Adipose tissue (tissue), 3 donors: Measurements from ENCODE around the gene SHISA6. TPM values are rescaled to one million over a fixed set of nuclear protein-coding genes. Genes with fewer than 3 reads are reported as not detected.

Experiments
- H3K27ac ChIP-seq: one replicate; pipeline ENCODE4 v1.5.1; 2013; ENCODE audit warnings: low read depth, low read length
- WGBS, 3 donors: extraction: QIAGEN DNeasy Blood & Tissue Kit; methylation state at CpG; one replicate each; pipeline ENCODE4 v1.1.7; 2013; 5-methylcytosine and 5-hydroxymethylcytosine counted together
- polyA plus RNA-seq, 3 donors: library from polyadenylated mRNA; stranded (reverse); fragments of 200-250 nt; gene quantifications; one replicate each; pipeline ENCODE4 v1.2.3, GENCODE V29; 2013
- donor health status: healthy with polysubstance abuse.
- donor health status: Bipolar disorder and iron deficiency.
- donor health status: healthy.

Gene SHISA6
- polyA plus RNA-seq, 3 donors: 0.18 to 1.4 (median 1.3) TPM

GRCh38 chr17:11583306-11583992, 342.4 kb downstream of the SHISA6 start:
- H3K27ac ChIP-seq: no peak overlapping the region
- WGBS, 3 donors: 78 to 89% (median 89%) methylated on average over 9 of the region's 9 CpGs

DNA sequence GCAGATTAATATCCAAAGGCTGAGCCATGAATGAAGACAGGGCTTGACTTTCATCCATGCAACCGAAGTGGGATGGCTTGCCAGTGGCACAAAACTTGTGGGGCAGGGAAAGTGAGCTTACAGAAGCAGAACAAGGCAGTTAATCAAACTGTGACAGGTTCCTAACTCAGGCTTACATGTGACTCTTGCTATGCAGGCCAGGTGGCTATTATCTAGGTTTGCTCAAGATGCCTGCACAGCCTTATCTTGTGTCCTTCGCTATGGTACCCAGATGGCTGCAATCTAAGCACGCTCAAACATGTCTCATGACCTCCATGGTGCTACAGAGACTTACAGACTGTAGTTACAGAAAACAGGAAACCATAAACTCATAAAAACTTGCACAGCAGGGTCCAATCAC, 348.7 kb downstream of the SHISA6 start:
- no peak overlapping the region for H3K27ac ChIP-seq
- 20 to 66% (median 59%) methylated on average over 3 of the region's 3 CpGs for WGBS, 3 donors

DNA sequence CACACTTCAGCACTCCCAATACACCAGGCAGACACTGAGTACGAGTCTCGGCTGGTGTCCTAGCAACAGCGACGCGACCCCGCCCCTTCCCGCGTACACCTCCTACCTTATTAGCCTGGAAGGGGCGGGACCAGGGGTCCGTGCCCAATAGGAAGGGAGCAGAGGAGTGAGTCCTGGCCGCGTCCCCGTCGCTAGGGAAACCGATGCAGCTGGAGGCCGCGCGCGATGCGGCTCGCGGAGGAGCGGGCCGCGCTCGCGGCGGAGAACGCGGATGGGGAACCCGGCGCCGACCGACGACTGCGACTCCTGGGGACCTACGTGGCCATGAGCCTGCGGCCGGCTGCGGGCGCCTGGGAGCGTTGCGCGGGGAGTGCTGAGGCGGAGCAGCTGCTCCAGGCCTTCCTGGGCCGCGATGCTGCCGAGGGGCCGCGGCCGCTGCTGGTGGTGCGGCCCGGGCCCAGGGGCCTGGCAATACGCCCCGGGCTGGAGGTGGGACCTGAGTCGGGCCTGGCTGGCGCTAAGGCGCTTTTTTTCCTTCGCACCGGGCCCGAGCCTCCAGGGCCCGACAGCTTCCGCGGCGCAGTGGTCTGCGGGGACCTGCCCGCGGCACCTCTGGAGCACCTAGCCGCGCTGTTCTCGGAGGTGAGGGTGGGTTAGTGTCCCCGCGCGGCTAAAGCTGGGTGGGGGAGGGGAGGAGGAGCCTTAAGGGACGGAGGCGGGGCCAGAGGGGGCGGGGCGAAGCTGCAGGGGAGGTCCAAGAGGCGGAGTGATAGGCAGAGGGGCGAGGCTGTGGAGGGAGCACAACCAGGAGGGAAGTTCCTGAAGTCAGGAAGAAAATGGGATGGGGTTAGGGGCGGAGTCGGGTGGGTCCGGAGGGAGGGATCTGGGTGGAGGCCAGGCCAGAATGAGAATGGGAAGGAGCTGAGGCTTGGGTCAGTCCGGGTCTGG, 357.5 kb downstream of the SHISA6 start, which contains the start of gene DNAH9:
DNAH9 (plus strand) TSS at position 197 of the 948 bp plus-strand sequence; CDS start at position 226, 29 bp downstream.
- WGBS, 3 donors: 1 to 2% (median 2%) methylated on average over 82 to 84 of the region's 84 CpGs
- H3K27ac ChIP-seq: no peak within 1 kb of the TSS

DNA sequence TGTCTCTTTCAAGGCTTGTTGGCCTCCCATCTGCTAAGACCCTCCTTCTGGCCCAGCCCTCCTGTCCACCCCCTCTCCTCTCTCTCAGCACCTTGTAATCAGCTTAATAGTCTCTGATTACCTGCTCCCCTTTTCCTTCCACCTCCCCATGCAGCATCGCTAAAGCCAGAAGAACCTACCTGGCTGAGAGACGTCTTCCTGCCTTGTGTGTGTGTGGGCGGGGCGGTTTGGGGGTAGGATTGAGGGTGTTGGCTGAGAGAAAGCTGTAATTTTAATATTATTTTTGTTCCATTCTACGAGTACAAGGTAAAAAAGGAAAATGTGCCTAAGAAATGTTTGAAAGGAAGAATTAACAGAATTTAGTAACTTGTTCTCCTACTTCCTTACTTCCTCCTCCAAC, 360.6 kb downstream of the SHISA6 start:
- 73 to 83% (median 76%) methylated on average over 5 of the region's 5 CpGs for WGBS, 3 donors
- H3K27ac ChIP-seq: no peak overlapping the region

- H3K27ac ChIP-seq: no peak overlapping the region
- WGBS, 3 donors: 18 to 46% (median 35%) methylated on average over 6 of the region's 6 CpGs
Observed at GRCh38 chr17:11608396-11608795, 367.4 kb downstream of the SHISA6 start.

GRCh38 chr17:11610999-11611566, 370.1 kb downstream of the SHISA6 start:
- 34 to 56% (median 44%) methylated on average over 6 of the region's 6 CpGs for WGBS, 3 donors

DNA sequence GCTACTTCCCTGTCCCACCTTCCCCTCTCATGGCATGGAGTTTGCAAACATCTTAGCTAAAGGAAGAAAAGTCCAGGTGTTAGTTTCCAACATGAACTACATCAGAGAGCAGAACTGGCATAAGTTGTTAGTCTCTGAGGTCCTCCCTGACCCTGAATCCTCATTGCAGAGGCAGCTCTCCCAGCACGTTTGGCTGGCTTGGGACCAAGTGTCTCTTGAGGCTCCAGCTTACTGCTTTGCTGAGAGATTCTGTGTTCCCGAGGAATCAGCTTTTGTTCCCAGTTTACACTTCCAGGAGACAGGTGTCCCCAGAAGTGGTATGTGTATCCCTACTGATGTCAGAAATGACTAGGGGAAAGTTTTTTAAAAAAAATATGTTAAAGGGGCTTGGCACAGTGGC, 371.9 kb downstream of the SHISA6 start:
- no peak overlapping the region for H3K27ac ChIP-seq
- WGBS, 3 donors: 49 to 54% (median 53%) methylated on average over 2 of the region's 2 CpGs

More at GRCh38 chr17:11610999-11611566, 370.1 kb downstream of the SHISA6 start:
- H3K27ac ChIP-seq: no peak overlapping the region
